HL-60 (cell line): ENCODE measurements around the gene TRAF3IP1.
A peak's percentile ranks its signal among the peaks of the same experiment; 100 is the strongest.

Experiments used
- DNase-seq, 2 experiments: peaks; one replicate each; pipeline ENCODE4 v3.0.0-alpha.2; 2010 to 2020; ENCODE audit warnings: low read depth in 1 of 2, low spot score in 1 of 2
- H3K27ac ChIP-seq: fragments of 250-450 bp; sonication (Bioruptor Pico); replicated peaks from 2 replicates; pipeline ENCODE4 v1.5.1; 2020; ENCODE audit warnings: mild to moderate bottlenecking, moderate library complexity
- H3K27me3 ChIP-seq: fragments of 250-450 bp; sonication (Bioruptor Pico); 2 replicates; pipeline ENCODE4 v1.5.1; 2021; ENCODE audit warnings: mild to moderate bottlenecking, moderate library complexity; ENCODE audit not compliant: insufficient read depth, poor library complexity, severe bottlenecking
- H3K4me3 ChIP-seq: replicated peaks from 2 replicates; pipeline ENCODE4 v1.5.1; 2011; ENCODE audit warnings: mild to moderate bottlenecking, control low read depth, low read length; ENCODE audit not compliant: insufficient read depth
- CTCF ChIP-seq: IDR thresholded peaks from one replicate; pipeline ENCODE4 v1.5.1; 2011; ENCODE audit warnings: low read length, control low read depth, inconsistent platforms; ENCODE audit not compliant: insufficient read depth
- GABPA ChIP-seq: IDR thresholded peaks from 2 replicates; pipeline ENCODE4 v1.6.1; 2012; ENCODE audit warnings: low read depth
- POLR2AphosphoS5 ChIP-seq: IDR thresholded peaks from 2 replicates; pipeline ENCODE4 v1.6.1; 2012; ENCODE audit warnings: low read depth
- REST ChIP-seq: IDR thresholded peaks from 2 replicates; pipeline ENCODE4 v1.6.1; 2012; ENCODE audit warnings: low read depth; ENCODE audit not compliant: insufficient replicate concordance
- SPI1 ChIP-seq: IDR thresholded peaks from 2 replicates; pipeline ENCODE4 v1.6.1; 2012; ENCODE audit warnings: low read depth, mild to moderate bottlenecking, borderline replicate concordance

Gene TRAF3IP1

GRCh38 chr2:238285653-238286082 lies 34.6 kb upstream of the TRAF3IP1 start:
- peak in 1 of 2 experiments; percentile 47 for DNase-seq

GRCh38 chr2:238286095-238286494 lies 34.2 kb upstream of the TRAF3IP1 start:
- TF ChIP-seq POLR2AphosphoS5 = no peak
- TF ChIP-seq SPI1 = no peak
- TF ChIP-seq CTCF = no peak
- no peak for TF ChIP-seq GABPA
- peak overlapping the region; percentile 91 for H3K27ac ChIP-seq
- H3K4me3 ChIP-seq = no peak overlapping the region
- no peak for DNase-seq
- no peaks in the 10 kb centered on the region for H3K27me3 ChIP-seq

More at GRCh38 chr2:238285653-238286082, 34.6 kb upstream of the TRAF3IP1 start:
- Histone ChIP-seq H3K4me3 (no peak overlapping the region), H3K27ac (no peak overlapping the region; the same call in 1 of the 2 replicates), H3K27me3 (no peaks in the 10 kb centered on the region)
- TF ChIP-seq GABPA (no peak), REST (no peak), SPI1 (no peak)

- Histone ChIP-seq H3K4me3 (no peak overlapping the region; the same call in 1 of the 2 replicates), H3K27ac (peak overlapping the region; percentile 91), H3K27me3 (no peaks in the 10 kb centered on the region)
- peak; percentile 42 to 53 for DNase-seq
- no peak for TF ChIP-seq SPI1
- no peak for TF ChIP-seq REST
- no peak for TF ChIP-seq GABPA
- TF ChIP-seq POLR2AphosphoS5 = no peak
- TF ChIP-seq CTCF = no peak
Measured at GRCh38 chr2:238286551-238286950, 33.8 kb upstream of the TRAF3IP1 start.

- no peaks in the 10 kb centered on the region for H3K27me3 ChIP-seq
- DNase-seq = no peak
- H3K27ac ChIP-seq = peak overlapping the region; percentile 91
- TF ChIP-seq POLR2AphosphoS5 = no peak; the same call in 1 of the 2 replicates
- TF ChIP-seq REST = no peak
- TF ChIP-seq GABPA = no peak
- TF ChIP-seq CTCF = no peak
- no peak for TF ChIP-seq SPI1
- peak overlapping the region; percentile 94 for H3K4me3 ChIP-seq
Measured at GRCh38 chr2:238286987-238287736, 33.2 kb upstream of the TRAF3IP1 start.
